Measurements from ENCODE around the gene SUGCT.

Gene SUGCT

GRCh38 chr7:40733578-40733977 is 598.8 kb downstream of the SUGCT start:
- Histone ChIP-seq H3K4me3 (ENCODE audit: low read depth, low read length) (no peak overlapping the region), H3K9me3 (no peaks in the 10 kb centered on the region), H3K4me1 (peaks cover 2% of the 10 kb centered on the region; the same call in 1 of the 2 replicates), H3K36me3 (no peaks in the 10 kb centered on the region), H3K27me3 (no peaks in the 10 kb centered on the region)
- DNase-seq: no peak
- no peak for TF ChIP-seq CTCF (IDR thresholded peaks at IDR 0.05; ENCODE audit: low read depth, low read length)

- no peaks in the 10 kb centered on the region; the same call in 1 of the 2 replicates for H3K36me3 ChIP-seq
- no peaks in the 10 kb centered on the region for H3K27me3 ChIP-seq
- H3K9me3 ChIP-seq: no peaks in the 10 kb centered on the region
- H3K4me1 ChIP-seq: no peaks in the 10 kb centered on the region
- no peak for DNase-seq
- H3K4me3 ChIP-seq (ENCODE audit: low read depth, low read length): no peak overlapping the region
- no peak for TF ChIP-seq CTCF (IDR thresholded peaks at IDR 0.05; ENCODE audit: low read depth, low read length)
Measured at GRCh38 chr7:40739257-40739656, 604.5 kb downstream of the SUGCT start.

- no peak for DNase-seq
- no peaks in the 10 kb centered on the region for H3K27me3 ChIP-seq
- TF ChIP-seq CTCF (IDR thresholded peaks at IDR 0.05; ENCODE audit: low read depth, low read length): no peak
- no peak overlapping the region for H3K4me3 ChIP-seq (ENCODE audit: low read depth, low read length)
- no peaks in the 10 kb centered on the region for H3K9me3 ChIP-seq
- no peaks in the 10 kb centered on the region; the same call in 1 of the 2 replicates for H3K36me3 ChIP-seq
- H3K4me1 ChIP-seq: no peaks in the 10 kb centered on the region
Measured at GRCh38 chr7:40742270-40742669, 607.5 kb downstream of the SUGCT start.

GRCh38 chr7:40746841-40747556 is 612.2 kb downstream of the SUGCT start:
- no peak for DNase-seq
- H3K9me3 ChIP-seq: no peaks in the 10 kb centered on the region
- H3K27me3 ChIP-seq: no peaks in the 10 kb centered on the region
- no peaks in the 10 kb centered on the region for H3K4me1 ChIP-seq
- H3K4me3 ChIP-seq (ENCODE audit: low read depth, low read length): no peak overlapping the region
- TF ChIP-seq CTCF (IDR thresholded peaks at IDR 0.05; ENCODE audit: low read depth, low read length): no peak
- H3K36me3 ChIP-seq: no peaks in the 10 kb centered on the region; the same call in 1 of the 2 replicates

GRCh38 chr7:40747856-40748255 is 613.1 kb downstream of the SUGCT start:
- Histone ChIP-seq H3K4me3 (ENCODE audit: low read depth, low read length) (no peak overlapping the region), H3K4me1 (no peaks in the 10 kb centered on the region), H3K9me3 (no peaks in the 10 kb centered on the region), H3K27me3 (no peaks in the 10 kb centered on the region), H3K36me3 (no peaks in the 10 kb centered on the region; the same call in 1 of the 2 replicates)
- no peak for DNase-seq
- TF ChIP-seq CTCF (IDR thresholded peaks at IDR 0.05; ENCODE audit: low read depth, low read length): no peak

- no peaks in the 10 kb centered on the region for H3K36me3 ChIP-seq
- no peaks in the 10 kb centered on the region for H3K4me1 ChIP-seq
- H3K9me3 ChIP-seq: no peaks in the 10 kb centered on the region
- no peak overlapping the region for H3K4me3 ChIP-seq (ENCODE audit: low read depth, low read length)
- no peak for DNase-seq
- no peak for TF ChIP-seq CTCF (IDR thresholded peaks at IDR 0.05; ENCODE audit: low read depth, low read length)
- H3K27me3 ChIP-seq: no peaks in the 10 kb centered on the region
Measured at GRCh38 chr7:40749877-40750276, 615.1 kb downstream of the SUGCT start.

Data from BE2C (cell line).